ENCODE data around the gene WWC2.

WWC2 gene

GRCh38 chr4:183303301-183303700, 204.2 kb downstream of the WWC2 start:
- no peaks in the 10 kb centered on the region for H3K9me2 ChIP-seq (replicated peaks; ENCODE audit: control insufficient read depth, low read length)
- TF ChIP-seq CTCF (IDR thresholded peaks at IDR 0.05; ENCODE audit: low read depth, low read length, poor library complexity, severe bottlenecking), result no peak
- no peak for TF ChIP-seq EZH2phosphoT487 (IDR thresholded peaks at IDR 0.05; ENCODE audit: borderline replicate concordance, low read length)
- H4K20me1 ChIP-seq (ENCODE audit: control insufficient read depth, insufficient read depth, low read depth, low read length), result no peaks in the 10 kb centered on the region
- H3K4me2 ChIP-seq (ENCODE audit: low read length), result no peak overlapping the region
- peaks cover 5% of the 10 kb centered on the region; the same call in 1 of the 2 replicates for H3K27me3 ChIP-seq (ENCODE audit: control insufficient read depth, low read length)
- no peaks in the 10 kb centered on the region for H3K9me3 ChIP-seq (ENCODE audit: control insufficient read depth, insufficient read depth, low read length)
- H3K36me3 ChIP-seq (ENCODE audit: control insufficient read depth, low read length), result no peaks in the 10 kb centered on the region
- H3K27ac ChIP-seq (ENCODE audit: low read depth, low read length), result no peak overlapping the region
- H3K79me2 ChIP-seq (ENCODE audit: control insufficient read depth, low read length), result no peaks in the 10 kb centered on the region
- H3K4me3 ChIP-seq (ENCODE audit: low read length), result no peak overlapping the region
- H3F3A ChIP-seq (ENCODE audit: control insufficient read depth, insufficient read depth), result no peaks in the 10 kb centered on the region
- H3K4me1 ChIP-seq (ENCODE audit: control insufficient read depth, low read length), result no peaks in the 10 kb centered on the region

DNA sequence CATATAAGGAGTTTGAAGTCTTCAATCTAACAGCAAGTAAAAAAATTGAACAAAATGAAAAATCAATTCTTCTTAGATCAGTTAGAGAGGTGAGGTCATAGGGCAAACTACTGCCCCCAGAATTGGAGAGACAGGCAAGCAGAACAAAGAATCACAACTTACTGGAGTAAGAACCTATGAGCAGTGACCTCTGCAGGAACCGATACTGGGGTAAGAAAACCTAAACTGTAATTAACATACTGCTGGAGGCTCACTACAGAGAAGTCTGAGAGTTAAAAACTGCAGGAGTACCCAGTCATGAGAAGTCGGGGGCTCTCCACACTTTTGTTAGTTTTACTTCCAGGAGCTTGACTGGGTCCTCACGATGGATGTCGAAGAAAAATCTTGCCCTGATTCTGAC, 205.0 kb downstream of the WWC2 start:
- Histone ChIP-seq H3K36me3 (ENCODE audit: control insufficient read depth, low read length) (no peaks in the 10 kb centered on the region), H3K4me2 (ENCODE audit: low read length) (no peak overlapping the region), H3K9me2 (replicated peaks; ENCODE audit: control insufficient read depth, low read length) (no peaks in the 10 kb centered on the region), H3K9me3 (ENCODE audit: control insufficient read depth, insufficient read depth, low read length) (no peaks in the 10 kb centered on the region), H4K20me1 (ENCODE audit: control insufficient read depth, insufficient read depth, low read depth, low read length) (no peaks in the 10 kb centered on the region), H3K79me2 (ENCODE audit: control insufficient read depth, low read length) (no peaks in the 10 kb centered on the region), H3K27ac (ENCODE audit: low read depth, low read length) (no peak overlapping the region), H3K27me3 (ENCODE audit: control insufficient read depth, low read length) (0 out of 2 replicates have a peak, but pooled peaks cover 3% of the 10 kb centered on the region), H3K4me1 (ENCODE audit: control insufficient read depth, low read length) (no peaks in the 10 kb centered on the region), H3F3A (ENCODE audit: control insufficient read depth, insufficient read depth) (no peaks in the 10 kb centered on the region), H3K4me3 (ENCODE audit: low read length) (no peak overlapping the region)
- TF ChIP-seq EZH2phosphoT487 (IDR thresholded peaks at IDR 0.05; ENCODE audit: borderline replicate concordance, low read length) (no peak), CTCF (IDR thresholded peaks at IDR 0.05; ENCODE audit: low read depth, low read length, poor library complexity, severe bottlenecking) (no peak)

DNA sequence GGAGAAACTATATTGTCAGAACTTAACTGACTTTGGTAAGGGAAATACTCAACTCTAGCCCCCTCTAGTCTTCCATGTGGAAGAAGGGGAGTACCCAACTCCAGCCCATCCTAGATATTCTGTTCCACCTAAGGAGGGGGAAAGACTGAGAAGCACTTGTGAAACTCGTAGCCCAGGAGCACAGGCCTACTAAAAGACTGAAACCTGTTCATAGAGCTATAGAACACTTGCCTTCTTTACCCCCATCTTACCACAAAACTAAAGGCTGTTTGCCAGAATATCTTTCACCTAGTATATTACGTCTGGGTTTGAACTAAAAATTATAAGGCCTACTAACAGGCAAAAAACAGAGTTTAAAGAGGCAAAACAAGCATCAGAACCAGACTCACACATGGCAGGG, 205.5 kb downstream of the WWC2 start:
- Histone ChIP-seq H3K36me3 (ENCODE audit: control insufficient read depth, low read length) (no peaks in the 10 kb centered on the region), H3K4me1 (ENCODE audit: control insufficient read depth, low read length) (no peaks in the 10 kb centered on the region), H3F3A (ENCODE audit: control insufficient read depth, insufficient read depth) (no peaks in the 10 kb centered on the region), H3K4me3 (ENCODE audit: low read length) (no peak overlapping the region), H3K27ac (ENCODE audit: low read depth, low read length) (no peak overlapping the region), H3K9me2 (replicated peaks; ENCODE audit: control insufficient read depth, low read length) (no peaks in the 10 kb centered on the region), H3K79me2 (ENCODE audit: control insufficient read depth, low read length) (no peaks in the 10 kb centered on the region), H3K27me3 (ENCODE audit: control insufficient read depth, low read length) (0 out of 2 replicates have a peak, but pooled peaks cover 3% of the 10 kb centered on the region), H3K4me2 (ENCODE audit: low read length) (no peak overlapping the region), H3K9me3 (ENCODE audit: control insufficient read depth, insufficient read depth, low read length) (no peaks in the 10 kb centered on the region), H4K20me1 (ENCODE audit: control insufficient read depth, insufficient read depth, low read depth, low read length) (no peaks in the 10 kb centered on the region)
- TF ChIP-seq EZH2phosphoT487 (IDR thresholded peaks at IDR 0.05; ENCODE audit: borderline replicate concordance, low read length) (no peak), CTCF (IDR thresholded peaks at IDR 0.05; ENCODE audit: low read depth, low read length, poor library complexity, severe bottlenecking) (no peak)

Measured in DOHH2 (cell line).